Measurements from ENCODE around the gene PDCD10.
A peak's percentile ranks its signal among the peaks of the same experiment; 100 is the strongest.

Gene PDCD10

GRCh38 chr3:167739190-167739810 lies 4.6 kb upstream of the PDCD10 start:
- H3K27ac ChIP-seq: no peak overlapping the region
- H3K27me3 ChIP-seq (ENCODE audit: insufficient read depth, low read depth, severe bottlenecking): no peaks in the 10 kb centered on the region
- no peak overlapping the region for H3K4me3 ChIP-seq (ENCODE audit: low read depth, low read length)
- H3K9me3 ChIP-seq (ENCODE audit: severe bottlenecking): no peaks in the 10 kb centered on the region
- no peaks in the 10 kb centered on the region for H3K36me3 ChIP-seq
- DNase-seq: no peak
- TF ChIP-seq CTCF (IDR thresholded peaks at IDR 0.05; ENCODE audit: low read depth, low read length): no peak

- TF ChIP-seq CTCF (IDR thresholded peaks at IDR 0.05; ENCODE audit: low read depth, low read length): no peak
- Histone ChIP-seq H3K9me3 (ENCODE audit: severe bottlenecking) (no peaks in the 10 kb centered on the region), H3K36me3 (no peaks in the 10 kb centered on the region), H3K27ac (no peak overlapping the region), H3K27me3 (ENCODE audit: insufficient read depth, low read depth, severe bottlenecking) (no peaks in the 10 kb centered on the region), H3K4me3 (ENCODE audit: low read depth, low read length) (no peak overlapping the region)
- DNase-seq: no peak
Observed at GRCh38 chr3:167738037-167738436, 3.3 kb upstream of the PDCD10 start.

- no peak for TF ChIP-seq CTCF (IDR thresholded peaks at IDR 0.05; ENCODE audit: low read depth, low read length)
- Histone ChIP-seq H3K9me3 (ENCODE audit: severe bottlenecking) (no peaks in the 10 kb centered on the region), H3K27me3 (ENCODE audit: insufficient read depth, low read depth, severe bottlenecking) (no peaks in the 10 kb centered on the region), H3K4me3 (ENCODE audit: low read depth, low read length) (no peak overlapping the region), H3K36me3 (no peaks in the 10 kb centered on the region), H3K27ac (no peak overlapping the region)
- DNase-seq: no peak
Observed at GRCh38 chr3:167736997-167737396, 2.3 kb upstream of the PDCD10 start.

DNA sequence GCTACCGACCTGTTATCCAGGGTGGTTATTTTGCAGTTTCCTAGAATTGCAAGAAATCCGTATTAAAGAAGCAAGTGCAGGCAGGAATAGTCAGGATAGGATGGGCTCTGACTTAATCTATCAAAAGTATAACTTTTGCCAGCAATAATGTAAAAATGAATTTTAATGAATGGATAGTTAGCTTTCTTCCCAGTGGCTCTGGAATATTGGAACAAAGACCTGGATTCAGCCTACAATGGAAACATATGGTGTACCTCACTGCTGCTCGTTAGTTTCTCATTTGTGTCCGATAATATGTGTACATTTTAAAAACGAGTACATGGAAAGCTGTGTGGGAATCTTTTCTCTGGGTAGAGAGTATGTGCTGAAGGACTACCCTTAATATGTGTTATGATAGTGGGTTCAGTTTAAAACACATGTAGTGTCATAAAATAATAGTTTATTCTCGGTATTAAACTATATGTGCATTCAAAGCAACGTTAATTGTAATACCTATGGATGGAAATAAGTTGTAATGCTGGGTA lies 1.6 kb upstream of the PDCD10 start:
- Histone ChIP-seq H3K36me3 (no peaks in the 10 kb centered on the region), H3K4me3 (ENCODE audit: low read depth, low read length) (peak overlapping the region; percentile 77), H3K27ac (no peak overlapping the region), H3K27me3 (ENCODE audit: insufficient read depth, low read depth, severe bottlenecking) (no peaks in the 10 kb centered on the region), H3K9me3 (ENCODE audit: severe bottlenecking) (no peaks in the 10 kb centered on the region)
- DNase-seq: no peak
- TF ChIP-seq CTCF (IDR thresholded peaks at IDR 0.05; ENCODE audit: low read depth, low read length): no peak

- Histone ChIP-seq H3K4me3 (ENCODE audit: low read depth, low read length) (peak within 1 kb of the TSS; percentile 77), H3K27ac (peak within 1 kb of the TSS; percentile 76)
- DNase-seq: peak; percentile 88
Observed at GRCh38 chr3:167735233-167736138, 794 bp upstream of the PDCD10 start, which contains the start of gene SERPINI1. Gene SERPINI1, plus strand, starts transcription at chr3:167735721. Its CDS starts 53,408 bp downstream, at chr3:167789129.

More at GRCh38 chr3:167735233-167736138, 794 bp upstream of the PDCD10 start, which contains the start of gene SERPINI1:
- Histone ChIP-seq H3K36me3 (no peaks in the 10 kb centered on the region), H3K27me3 (ENCODE audit: insufficient read depth, low read depth, severe bottlenecking) (no peaks in the 10 kb centered on the region), H3K9me3 (ENCODE audit: severe bottlenecking) (no peaks in the 10 kb centered on the region)
- no peak for TF ChIP-seq CTCF (IDR thresholded peaks at IDR 0.05; ENCODE audit: low read depth, low read length)

Data from WERI-Rb-1 (cell line).